HG03095 (cell line): Measurements from ENCODE around the gene DNAH10.

Experiments
- ATAC-seq: cut with Tn5 transposase; IDR thresholded peaks from one replicate; pipeline ENCODE4 v1.9.1; 2021; ENCODE audit warnings: moderate library complexity; ENCODE audit not compliant: unreplicated experiment

DNAH10 gene

DNA sequence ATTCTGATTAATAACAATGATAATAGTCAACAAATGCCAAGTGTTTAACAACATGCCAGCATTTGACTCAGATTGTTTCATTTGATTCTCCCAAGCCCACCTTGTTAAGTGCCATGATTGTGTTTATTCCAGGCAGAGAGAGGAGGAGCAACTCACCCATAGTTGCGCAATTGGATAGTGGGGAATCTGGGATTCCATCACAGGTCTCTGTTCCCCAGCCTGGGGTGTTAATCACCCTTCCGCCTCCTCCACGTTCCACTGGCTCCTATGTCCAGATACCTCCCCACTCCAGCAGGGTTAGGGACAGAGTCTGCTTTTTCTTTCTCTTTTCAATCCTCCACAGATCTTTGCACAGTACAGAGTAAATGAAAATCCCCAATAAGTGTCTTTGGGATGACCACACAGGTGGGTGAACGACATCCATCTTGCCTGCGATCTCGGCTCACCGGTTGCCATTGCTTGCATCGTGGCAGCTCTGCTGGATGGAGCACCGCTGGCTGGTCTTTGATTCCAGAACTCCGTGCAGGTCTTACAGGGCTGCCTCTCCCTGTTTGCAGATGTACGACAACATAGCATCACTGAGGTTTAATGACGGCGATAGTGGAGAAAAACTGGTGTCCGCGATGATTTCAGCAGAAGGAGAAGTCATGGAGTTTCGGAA is 78.8 kb downstream of the DNAH10 start:
- ATAC-seq, result no peak

DNA sequence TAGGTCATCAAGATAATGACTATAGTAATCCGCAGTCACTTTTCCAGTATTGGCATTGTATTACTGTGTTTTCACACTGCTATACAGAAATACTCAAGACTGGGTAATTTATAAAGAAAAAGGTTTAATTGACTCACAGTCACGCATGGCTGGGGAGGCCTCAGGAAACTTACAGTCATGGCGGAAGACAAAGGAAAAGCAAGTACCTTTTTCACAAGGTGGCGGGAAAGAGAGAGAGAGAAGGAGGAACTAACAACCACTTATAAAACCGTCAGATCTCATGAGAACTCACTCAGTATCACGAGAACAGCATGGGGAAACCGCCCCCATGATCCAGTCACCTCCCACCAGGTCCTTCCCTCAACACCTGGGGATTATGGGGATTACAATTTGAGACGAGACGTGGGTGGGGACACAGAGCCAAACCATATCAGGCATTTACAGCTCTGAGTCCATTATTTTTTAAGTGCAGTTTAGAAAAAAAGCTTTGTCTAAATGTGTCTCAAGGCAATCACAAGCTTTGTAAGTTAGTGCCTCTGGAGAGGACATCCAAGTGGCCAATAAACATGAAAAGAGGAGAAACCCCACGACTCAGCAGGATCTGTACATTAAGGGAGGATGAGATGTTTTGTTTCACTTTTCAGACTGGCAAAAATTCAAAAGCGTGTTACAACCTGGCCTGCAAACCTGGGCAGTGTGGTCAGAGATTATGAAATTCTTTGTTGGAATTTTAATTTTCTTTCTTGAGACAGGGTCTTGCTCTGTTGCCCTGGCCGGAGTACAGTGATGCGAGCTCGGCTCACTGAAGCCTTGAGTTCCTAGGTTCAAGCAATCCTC is 82.0 kb downstream of the DNAH10 start:
- ATAC-seq, result no peak

DNA sequence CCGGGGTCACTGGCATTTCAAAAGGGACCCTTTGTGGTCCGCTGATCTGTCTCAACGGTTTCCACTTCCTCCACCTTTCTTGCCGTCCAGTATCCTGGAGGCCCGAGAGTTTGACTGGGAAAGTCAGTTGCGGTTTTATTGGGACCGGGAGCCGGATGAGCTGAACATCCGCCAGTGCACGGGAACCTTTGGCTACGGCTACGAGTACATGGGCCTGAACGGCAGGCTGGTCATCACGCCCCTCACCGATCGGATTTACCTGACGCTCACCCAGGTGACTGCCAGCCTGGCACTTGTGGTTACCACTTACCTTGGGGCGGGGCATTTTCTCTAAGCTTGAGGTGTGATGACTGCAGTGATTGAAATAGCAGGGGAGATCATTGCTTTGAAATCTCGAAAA is 83.8 kb downstream of the DNAH10 start:
- no peak for ATAC-seq

DNA sequence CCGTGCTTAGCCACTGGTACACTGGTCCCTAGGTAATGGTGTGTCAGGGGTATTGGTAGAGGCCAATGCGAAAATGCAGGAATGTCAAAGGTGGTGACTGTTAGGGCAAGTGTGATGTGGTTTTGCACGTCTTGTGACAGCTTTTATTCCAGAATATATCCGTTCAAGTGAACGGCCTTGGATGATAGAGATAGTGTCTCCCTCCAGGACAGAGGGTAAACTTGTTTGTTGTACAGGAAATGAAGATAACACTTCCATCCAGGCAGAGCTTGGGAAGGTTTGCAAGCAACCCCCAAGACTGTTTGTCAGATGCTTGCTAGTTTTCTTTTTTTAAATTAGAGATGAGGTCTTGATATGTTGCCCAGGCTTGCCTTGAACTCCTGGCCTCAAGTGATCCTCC is 84.2 kb downstream of the DNAH10 start:
- no peak for ATAC-seq

DNA sequence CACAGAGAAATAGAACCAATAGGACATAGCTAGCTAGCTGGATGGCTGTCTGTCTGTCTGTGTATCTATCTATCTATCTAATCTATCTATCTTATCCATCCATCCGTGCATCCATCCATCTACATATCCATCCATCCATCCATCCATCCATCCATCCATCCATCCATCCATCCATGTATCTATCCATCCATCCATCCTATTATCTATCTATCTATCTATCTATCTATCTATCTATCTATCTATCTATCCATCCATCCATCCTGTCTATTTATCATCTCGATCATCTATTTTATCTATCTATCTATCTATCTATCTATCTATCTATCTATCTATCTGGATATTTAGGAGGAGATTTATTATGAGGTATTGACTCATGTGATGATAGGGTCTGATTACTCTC is 84.9 kb downstream of the DNAH10 start:
- ATAC-seq, result no peak

DNA sequence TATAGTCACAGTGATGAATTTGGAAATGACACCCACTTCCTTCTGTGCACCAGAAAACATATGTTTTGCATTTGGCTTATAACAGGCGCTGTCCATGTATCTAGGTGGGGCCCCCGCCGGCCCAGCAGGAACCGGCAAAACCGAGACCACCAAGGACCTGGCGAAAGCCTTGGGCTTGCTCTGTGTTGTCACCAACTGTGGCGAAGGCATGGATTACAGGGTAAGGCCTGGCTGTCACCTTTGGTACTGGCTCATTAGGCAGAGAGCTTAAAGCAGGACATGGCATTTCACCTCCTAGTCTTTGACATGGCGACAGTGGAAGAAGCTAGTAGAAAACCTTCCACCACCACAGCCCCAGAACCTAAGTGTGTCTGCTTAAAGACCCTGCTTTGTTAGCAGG is 85.8 kb downstream of the DNAH10 start:
- ATAC-seq, result no peak

DNA sequence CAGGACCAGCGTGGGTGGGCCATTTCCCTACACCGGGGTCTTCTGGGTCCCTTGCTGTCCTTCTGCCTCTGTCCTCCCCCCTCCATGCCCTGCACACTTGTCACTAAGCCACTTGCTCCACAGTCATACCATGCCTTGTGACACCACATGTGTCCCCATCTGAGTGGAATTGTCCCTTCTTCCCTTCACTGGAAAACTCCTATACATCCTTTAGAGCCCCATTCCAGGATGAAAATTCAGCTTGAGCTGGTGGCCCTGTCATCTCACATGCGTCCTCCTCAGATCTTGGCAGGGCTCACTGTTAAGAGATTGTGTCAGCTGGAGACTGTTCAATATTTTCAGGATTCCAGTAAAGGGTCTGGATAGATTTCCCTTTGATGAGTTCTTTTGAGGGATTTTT is 87.4 kb downstream of the DNAH10 start:
- ATAC-seq, result no peak

DNA sequence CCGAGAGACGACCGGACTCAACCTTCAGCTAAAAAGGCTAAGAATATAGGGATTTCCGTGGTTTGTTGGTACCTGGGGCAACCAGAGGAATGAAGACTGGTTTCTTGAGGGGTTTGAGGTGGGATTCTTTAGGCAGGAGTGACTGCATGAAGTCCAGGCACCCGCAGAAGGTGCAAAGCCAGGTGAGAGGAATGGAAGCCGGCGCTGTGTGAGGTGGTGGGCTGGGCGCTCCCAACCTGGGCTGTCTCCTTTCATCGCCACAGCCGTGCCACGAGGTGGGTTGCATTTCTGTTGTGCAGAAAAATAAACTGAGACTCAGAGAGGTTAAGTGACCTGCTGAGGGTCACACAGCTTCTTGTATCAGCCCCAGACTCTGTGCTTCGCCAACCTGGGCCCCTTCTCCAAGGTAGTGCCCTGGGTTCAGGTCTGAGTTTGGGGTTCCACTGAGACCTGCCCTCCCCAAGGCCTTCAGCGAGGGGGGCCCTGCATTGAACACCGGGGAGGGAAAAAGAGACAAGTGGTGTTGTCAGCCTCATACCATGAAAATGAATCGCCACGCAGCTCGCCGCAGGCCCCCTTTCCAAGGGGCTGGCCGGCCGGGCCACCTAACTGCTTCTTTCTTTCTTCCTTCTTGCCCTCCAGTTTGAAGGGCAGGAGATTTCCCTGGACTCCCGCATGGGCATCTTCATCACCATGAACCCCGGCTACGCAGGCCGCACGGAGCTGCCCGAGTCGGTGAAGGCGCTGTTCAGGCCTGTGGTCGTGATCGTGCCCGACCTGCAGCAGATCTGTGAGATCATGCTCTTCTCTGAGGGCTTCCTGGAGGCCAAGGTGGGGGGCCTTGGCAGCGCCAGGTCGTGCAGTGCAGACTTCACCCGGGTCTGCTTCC is 88.4 kb downstream of the DNAH10 start:
- ATAC-seq, result no peak

DNA sequence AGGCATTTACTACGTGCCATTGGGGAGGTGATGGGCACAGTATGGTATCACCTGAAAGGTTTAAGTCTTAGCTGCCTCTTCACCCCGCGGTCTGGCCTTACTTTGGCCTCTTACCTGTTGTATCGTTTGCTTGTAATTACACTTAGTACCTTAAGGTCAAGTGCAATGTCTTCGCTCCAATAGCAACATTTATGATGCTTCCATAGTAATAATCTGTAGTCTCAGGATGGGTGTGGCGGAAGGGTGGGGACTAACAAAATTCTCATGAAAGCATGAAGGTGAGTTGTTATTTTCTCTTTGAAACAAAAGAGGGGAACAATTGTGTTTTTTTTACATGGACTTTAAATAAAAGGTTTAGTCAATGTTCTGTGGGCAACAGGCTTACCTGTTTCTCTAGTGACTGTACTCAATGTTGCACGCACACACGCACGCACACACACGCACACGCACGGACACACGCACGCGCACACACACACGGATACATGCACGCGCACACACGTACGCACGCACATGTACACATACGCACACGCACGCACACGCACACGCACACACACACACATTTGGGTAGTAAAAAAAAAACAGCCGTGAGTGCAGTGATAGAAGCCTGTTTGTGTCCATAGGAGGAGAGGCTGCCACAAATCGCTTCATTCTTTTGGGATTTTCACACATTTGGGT is 91.4 kb downstream of the DNAH10 start:
- ATAC-seq, result no peak

DNA sequence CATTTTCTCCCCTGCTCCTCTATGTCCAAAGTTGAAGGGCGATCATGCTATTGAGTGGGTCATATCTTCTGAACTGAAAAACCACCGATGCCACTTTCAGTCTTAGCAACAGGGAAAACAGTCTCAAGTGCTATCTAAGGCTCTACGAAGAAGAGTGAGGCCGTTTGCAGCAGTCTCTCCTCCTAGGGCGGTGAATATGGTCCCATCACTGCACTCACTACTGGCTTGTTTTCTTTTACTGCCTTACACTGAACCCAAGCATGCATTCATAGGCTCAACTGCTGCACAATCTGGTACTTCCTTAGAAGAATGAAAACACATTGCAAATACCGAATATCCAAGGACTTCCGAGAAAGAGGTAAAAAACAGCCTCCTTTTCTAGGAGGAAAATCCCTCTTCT is 92.1 kb downstream of the DNAH10 start:
- no peak for ATAC-seq

DNA sequence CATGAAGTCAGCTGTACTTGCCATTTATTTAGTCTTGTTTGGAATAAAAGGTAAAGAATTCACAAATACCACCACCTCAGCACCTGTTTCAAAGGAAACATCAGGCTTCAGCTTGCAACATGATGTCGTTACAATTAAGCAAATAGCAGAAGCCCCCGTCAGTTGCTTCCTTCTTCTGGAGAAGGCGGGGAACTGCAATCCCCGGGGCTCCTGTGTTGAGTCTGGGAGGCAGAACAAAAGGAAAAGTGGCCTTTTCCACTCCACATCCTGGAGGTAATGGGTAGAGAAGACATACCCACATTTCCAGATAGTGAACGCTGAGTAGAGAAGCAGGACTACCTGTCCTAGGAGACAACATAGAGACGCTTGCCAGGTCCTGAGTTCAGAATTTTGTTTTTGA is 92.8 kb downstream of the DNAH10 start:
- ATAC-seq, result no peak

DNA sequence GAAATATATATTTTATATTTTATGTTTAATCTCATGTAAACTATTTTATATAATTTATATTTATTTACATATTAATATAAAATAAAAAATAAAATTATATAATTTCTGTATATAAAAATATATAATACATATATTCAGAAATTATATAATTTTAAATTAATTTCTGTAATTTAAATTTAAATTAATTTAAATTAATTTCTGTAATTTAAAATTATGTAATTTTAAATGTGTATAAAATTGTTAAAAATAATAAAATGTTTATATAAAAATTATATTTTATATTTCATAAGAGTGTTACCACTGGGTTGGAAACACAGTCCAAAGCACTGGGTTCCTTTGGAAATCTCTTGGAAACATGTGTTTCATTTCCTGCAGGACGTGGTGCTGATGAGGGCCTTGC is 94.6 kb downstream of the DNAH10 start:
- no peak for ATAC-seq

DNA sequence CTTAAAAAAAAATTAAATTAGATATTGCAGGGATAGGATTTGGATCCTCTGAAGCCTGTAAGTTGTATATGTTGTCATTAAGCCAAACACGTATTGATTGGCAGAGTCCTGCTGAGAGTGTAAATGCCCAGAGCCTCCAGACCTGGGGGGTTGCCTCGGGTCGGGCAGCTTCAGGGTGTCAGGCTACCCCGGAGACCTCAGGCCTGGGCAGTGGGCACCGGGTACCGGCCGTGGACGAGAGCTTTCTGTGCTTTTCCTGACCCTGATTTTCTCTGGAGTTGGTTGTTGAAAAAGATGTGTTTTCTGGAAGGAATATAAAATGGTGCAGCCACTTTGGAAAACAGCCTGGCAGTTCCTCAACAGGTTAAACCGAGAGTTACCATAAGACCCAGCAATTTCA is 96.1 kb downstream of the DNAH10 start:
- ATAC-seq, result no peak

DNA sequence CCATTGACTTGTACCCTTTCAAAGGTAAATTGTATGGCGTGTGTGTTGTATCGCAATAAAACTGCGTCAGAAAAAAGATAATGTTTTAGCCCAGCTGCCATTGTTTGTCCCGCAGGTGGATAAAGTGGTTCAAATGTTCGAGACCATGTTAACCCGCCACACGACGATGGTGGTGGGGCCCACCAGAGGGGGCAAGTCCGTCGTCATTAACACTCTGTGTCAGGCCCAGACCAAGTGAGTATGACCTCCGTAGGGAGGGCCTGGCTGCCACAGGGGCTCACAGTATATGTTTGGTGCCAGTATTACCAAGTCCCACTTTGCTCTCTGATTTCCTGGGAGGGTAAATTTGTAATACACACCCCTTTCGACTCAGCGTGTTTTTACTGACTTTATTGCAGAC is 96.9 kb downstream of the DNAH10 start:
- no peak for ATAC-seq

DNA sequence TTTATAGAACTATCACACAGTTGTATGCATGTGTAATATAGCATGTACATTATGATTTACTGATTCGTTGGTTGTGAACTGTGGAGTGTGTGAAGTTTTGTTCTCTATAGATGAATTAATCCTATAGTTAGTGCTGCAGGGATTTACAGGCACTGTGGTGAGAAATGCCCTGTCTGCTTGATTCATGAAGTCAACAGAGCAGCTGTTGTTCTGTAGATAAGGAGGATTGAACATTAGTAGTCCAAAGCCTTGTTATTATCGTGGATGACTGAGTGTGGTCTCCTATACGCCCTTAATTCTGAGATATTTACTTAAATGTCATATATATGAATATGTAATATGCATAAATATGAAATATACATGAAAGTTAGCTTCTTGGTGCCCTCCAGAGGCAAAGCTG is 98.3 kb downstream of the DNAH10 start:
- ATAC-seq, result no peak

DNA sequence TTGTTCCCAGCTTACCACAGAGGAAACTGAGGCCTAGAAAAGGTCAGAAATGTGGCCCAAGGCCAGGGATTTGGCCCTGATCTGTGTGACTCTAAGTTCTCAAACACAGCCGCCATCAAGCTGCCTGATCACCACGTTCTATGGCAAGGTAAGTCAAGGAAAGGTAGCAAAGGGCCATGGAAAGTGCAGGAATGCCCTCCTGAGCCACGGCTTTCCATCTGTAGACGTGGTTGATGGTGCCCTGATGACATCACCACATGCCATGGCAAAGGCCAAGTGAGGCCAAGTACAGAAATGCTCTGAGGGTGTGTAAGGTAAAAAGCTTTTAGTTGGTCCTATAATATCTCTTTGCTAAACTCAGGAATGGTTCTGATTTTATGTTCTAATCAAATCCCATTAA is 99.3 kb downstream of the DNAH10 start:
- ATAC-seq, result no peak

DNA sequence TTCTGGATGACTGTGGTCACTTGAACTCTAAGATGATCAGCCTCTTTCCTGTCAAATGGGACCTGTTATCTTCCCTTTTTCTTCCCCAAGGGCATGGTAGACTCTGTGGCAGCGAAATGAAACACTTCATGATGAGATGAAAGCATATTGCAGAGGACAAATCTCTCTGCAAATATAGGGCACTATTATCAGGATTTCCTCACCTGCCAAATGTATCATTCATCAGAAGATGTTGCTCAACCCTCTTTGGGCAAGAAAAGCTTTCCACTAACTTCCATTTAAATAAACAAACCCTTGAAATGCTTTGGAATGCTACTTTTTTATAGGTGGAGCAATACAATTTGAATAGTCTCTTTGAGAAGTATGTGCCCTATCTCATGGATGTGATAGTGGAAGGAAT is 105.0 kb downstream of the DNAH10 start:
- no peak for ATAC-seq

DNA sequence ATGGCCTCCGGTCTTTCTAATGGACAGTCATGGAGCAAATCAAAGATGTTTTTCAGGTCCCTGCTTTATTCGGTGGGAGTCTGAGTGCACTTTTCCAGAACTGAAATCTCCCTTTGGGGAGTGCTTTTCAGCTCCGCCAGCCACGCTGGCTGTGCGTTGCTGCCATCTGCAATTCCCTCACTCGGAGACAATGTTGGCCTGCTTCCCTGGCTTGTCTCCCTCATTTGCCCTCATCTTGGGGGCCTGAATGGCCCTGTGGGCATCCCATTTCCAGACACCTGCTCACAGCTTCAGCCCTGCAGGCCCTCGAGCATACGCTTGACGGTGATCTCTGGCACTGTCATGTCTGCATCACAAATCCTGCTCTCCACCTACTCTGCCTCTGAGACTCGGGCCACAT is 106.7 kb downstream of the DNAH10 start:
- no peak for ATAC-seq

DNA sequence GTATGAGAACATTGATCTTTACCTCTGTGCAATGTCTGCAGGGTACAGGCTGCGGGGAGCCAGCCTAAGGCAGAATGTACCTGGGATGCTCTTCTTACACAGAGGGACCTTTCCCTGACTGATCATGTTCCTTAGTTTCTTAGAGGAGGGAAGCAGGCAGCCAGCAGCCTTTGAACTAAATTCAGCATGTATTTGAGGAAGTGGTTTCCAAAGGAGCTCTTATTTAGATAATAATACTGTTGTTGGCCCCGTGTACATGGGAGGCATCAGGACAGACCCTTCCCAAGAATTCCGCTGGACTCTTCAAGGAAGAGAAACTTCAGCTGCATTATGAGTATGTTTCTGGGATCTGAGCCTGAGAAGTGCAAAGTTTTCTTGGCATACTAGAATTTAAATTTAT is 111.7 kb downstream of the DNAH10 start:
- ATAC-seq, result no peak

DNA sequence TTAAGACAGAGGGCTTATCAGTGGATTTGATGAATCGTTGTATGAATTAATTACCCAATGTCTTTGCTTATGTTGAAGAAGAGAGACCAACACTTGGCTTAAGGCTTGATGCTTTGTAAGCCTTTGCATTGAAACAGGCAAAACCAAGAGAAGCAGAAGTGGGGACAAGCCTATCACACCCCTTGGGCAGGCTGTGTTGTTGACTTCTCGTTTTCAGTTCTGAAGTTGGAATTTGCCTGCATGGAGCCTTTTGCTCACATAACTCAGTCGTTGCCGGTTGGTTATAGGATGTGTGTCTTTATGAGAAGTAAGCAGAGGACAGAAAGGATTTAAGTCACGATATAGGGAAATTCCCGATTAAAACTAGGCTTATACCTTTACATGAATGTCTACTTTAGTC is 115.9 kb downstream of the DNAH10 start:
- ATAC-seq, result no peak

DNA sequence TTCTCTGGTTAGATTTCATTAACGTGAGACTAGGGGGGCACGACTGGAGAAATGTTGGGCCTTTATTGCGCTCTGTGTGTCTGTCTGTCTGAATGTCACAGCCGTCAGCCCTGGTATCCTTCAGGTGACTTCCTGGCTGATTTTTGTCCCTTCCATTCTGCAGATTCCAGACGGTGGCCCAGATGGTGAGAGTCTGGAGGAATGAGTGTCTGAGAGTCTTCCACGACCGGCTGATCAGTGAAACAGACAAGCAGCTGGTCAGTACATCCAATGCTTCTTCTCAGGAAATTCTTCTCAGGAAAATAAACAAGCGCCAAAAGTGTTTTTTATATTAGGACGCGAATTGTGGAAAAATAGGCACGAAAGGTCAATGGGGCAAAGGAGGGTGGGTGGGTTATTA is 117.0 kb downstream of the DNAH10 start:
- ATAC-seq, result no peak
